Adrenal gland (tissue), 12 donors: Measurements from ENCODE around the gene AMBRA1. TPM values are rescaled to one million over a fixed set of nuclear protein-coding genes. Genes with fewer than 3 reads are reported as not detected.
A peak's percentile ranks its signal among the peaks of the same experiment; 100 is the strongest.

Experiments
- DNase-seq, 7 donors: peaks; one replicate each; pipeline ENCODE4 v3.0.0-alpha.2; 2019 to 2020
- H3K27ac ChIP-seq, 5 donors: fragments of 200-600 bp; sonication (generic) in 4 of 5; 1 replicate in 3 of 5; 2 replicates in 2 of 5; pipeline versions ENCODE4 v1.5.1 to v1.8.0; 2016 to 2020; ENCODE audit warnings: mild to moderate bottlenecking in 1 of 5
- H3K27me3 ChIP-seq: fragments of 200-600 bp; 2 replicates; pipeline ENCODE4 v1.8.0; 2021
- H3K36me3 ChIP-seq, 2 donors: fragments of 200-600 bp; replicated peaks in 1 of 2; 1 replicate in 1 of 2; 2 replicates in 1 of 2; pipeline versions ENCODE4 v1.5.1 to v1.8.0; 2018 to 2022
- H3K4me1 ChIP-seq, 2 donors: fragments of 200-600 bp; replicated peaks in 1 of 2; 1 replicate in 1 of 2; 2 replicates in 1 of 2; pipeline versions ENCODE4 v1.5.1 to v1.8.0; 2018 to 2021
- H3K4me3 ChIP-seq, 4 donors: fragments of 200-600 bp; sonication (generic) in 3 of 4; one replicate each; pipeline ENCODE4 v1.5.1; 2016 to 2018
- H3K9me3 ChIP-seq, 3 donors: fragments of 200-600 bp; sonication (generic) in 1 of 3; replicated peaks in 1 of 3; 1 replicate in 2 of 3; 2 replicates in 1 of 3; pipeline versions ENCODE4 v1.5.1 to v1.8.0; 2016 to 2021
- CTCF ChIP-seq, 6 experiments: fragments of 450-650 bp in 4 of 6; fragments of 200-600 bp in 2 of 6; sonication (generic) in 1 of 6; IDR thresholded peaks; 1 replicate in 5 of 6; 2 replicates in 1 of 6; pipeline versions ENCODE4 v1.5.1 to v1.8.0; 2016 to 2021; ENCODE audit warnings: antibody characterized with exemption in 6 of 6, mild to moderate bottlenecking in 2 of 6, moderate library complexity in 1 of 6
- POLR2A ChIP-seq, 2 donors: fragments of 450-650 bp; IDR thresholded peaks; one replicate each; pipeline ENCODE4 v1.6.1; 2017; ENCODE audit warnings: antibody characterized with exemption in 2 of 2, mild to moderate bottlenecking in 2 of 2, moderate library complexity in 1 of 2
- WGBS, 4 donors: extraction: QIAGEN DNeasy Blood & Tissue Kit in 2 of 4; methylation state at CpG; one replicate each; pipeline versions ENCODE4 v1.1.5 to v1.1.7; 2013 to 2017; 5-methylcytosine and 5-hydroxymethylcytosine counted together
- intact Hi-C, 2 donors: fragments of 100-400 bp; cut with DNase I; formaldehyde crosslinking; loops; one replicate each; pipeline versions ENCODE4 v1.14.1 to v1.15.0; 2022 to 2023
- polyA plus RNA-seq, 3 donors: library from polyadenylated mRNA; stranded (reverse); fragments of 200-250 nt in 2 of 3; fragments of 350-450 nt in 1 of 3; fragmentation: Illumina TruSeq in 1 of 3; extraction: RNeasy Lipid Tissue Mini Kit (QIAGEN cat#74804) in 1 of 3; gene quantifications; one replicate each; pipeline ENCODE4 v1.2.3, GENCODE V29; 2013 to 2014
- total RNA-seq, 9 donors: library from RNA; depleted of rRNA in 4 of 9; stranded (reverse); fragments of >200 nt in 4 of 9; fragments of 120-200 nt in 1 of 9; fragmentation: NEBNext Ultra II Directional in 1 of 9; extraction: Animal tissue kit (Norgen Biotek cat#: 25700) in 1 of 9; gene quantifications; one replicate each; pipeline versions ENCODE4 v1.1.0 to v1.2.4, GENCODE V29; 2013 to 2023
- donor health status: healthy with polysubstance abuse.
- donor health status: Bipolar disorder and iron deficiency.
- donor health status: DM: yes; HTN: yes; CAD: no.
- donor health status: DM: no; HTN: no; CAD: no.
- donor health status: DM: no; HTN: no; CAD: no.
- donor health status: DM: yes; HTN: yes; CAD: no.

The AMBRA1 gene
- total and polyA plus RNA-seq, 12 donors, result 16.2 to 73.3 (median 49.7) TPM

DNA sequence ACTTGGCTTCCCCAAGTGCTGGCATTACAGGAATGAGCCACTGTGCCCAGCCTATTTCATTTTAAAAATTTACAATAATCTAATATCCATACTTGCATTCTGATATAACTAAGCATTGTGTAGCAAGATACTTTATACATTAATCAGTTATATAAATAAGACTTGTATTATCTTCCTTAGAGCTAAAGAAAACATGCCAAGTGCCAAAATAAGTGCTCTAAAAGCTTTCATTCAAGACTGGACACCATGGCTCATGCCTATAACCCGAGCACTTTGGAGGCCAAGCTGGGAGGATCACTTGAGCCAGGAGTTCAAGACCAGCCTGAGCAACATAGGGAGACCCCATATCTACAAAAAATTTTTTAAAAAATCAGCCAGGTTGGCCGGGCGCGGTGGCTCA is 123.9 kb downstream of the AMBRA1 start:
- Histone ChIP-seq H3K36me3 (no peaks in the 10 kb centered on the region), H3K27ac (no peak overlapping the region), H3K27me3 (no peaks in the 10 kb centered on the region), H3K9me3 (no peaks in the 10 kb centered on the region), H3K4me3 (no peak overlapping the region), H3K4me1 (peaks cover 30 to 35% of the 10 kb centered on the region in 2 donors)
- intact Hi-C loops, result loop anchor here in 1 of 2 donors (10.0 kb wide), 1 partner anchor 75 kb away; the partner anchor contains the start of gene CHRM4
- TF ChIP-seq CTCF (IDR thresholded peaks at IDR 0.05) (no peak), POLR2A (IDR thresholded peaks at IDR 0.05) (no peak)
- no peak for DNase-seq
- WGBS, 4 donors, result 89 to 100% (median 94%) methylated on average over 4 of the region's 4 CpGs

DNA sequence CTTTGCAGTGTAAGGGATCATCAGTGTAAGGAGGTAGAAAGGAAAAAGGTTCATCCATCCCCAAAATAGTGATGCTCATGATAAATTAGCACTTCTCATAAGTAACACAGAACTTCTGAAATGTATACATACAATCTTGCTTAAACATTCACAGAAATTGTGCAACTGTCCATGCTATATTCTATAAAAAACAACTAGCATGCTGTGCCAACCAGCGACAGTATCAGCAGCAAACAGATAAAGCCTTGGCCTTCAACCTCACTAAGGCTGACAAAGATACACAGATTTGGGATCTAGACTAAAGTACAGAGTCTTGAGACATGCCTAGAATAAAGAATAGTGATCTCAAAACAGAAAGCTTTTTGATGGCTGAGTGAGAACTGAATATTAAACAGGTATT is 128.1 kb downstream of the AMBRA1 start:
- intact Hi-C loops, result loop anchor here in 1 of 2 donors (10.0 kb wide), 1 partner anchor 71 kb away; the partner anchor contains the start of gene CHRM4
- Histone ChIP-seq H3K9me3 (no peaks in the 10 kb centered on the region), H3K4me3 (no peak overlapping the region), H3K36me3 (no peaks in the 10 kb centered on the region), H3K27ac (peak overlapping the region in 1 of 5 donors; percentile 6), H3K4me1 (peaks cover 12 to 13% of the 10 kb centered on the region in 2 donors), H3K27me3 (no peaks in the 10 kb centered on the region)
- 37 to 78% (median 46%) methylated on average over 1 of the region's 1 CpG for WGBS, 4 donors
- TF ChIP-seq POLR2A (IDR thresholded peaks at IDR 0.05) (no peak), CTCF (IDR thresholded peaks at IDR 0.05) (no peak)
- peak in 2 of 7 donors; percentile 12 to 16 for DNase-seq

DNA sequence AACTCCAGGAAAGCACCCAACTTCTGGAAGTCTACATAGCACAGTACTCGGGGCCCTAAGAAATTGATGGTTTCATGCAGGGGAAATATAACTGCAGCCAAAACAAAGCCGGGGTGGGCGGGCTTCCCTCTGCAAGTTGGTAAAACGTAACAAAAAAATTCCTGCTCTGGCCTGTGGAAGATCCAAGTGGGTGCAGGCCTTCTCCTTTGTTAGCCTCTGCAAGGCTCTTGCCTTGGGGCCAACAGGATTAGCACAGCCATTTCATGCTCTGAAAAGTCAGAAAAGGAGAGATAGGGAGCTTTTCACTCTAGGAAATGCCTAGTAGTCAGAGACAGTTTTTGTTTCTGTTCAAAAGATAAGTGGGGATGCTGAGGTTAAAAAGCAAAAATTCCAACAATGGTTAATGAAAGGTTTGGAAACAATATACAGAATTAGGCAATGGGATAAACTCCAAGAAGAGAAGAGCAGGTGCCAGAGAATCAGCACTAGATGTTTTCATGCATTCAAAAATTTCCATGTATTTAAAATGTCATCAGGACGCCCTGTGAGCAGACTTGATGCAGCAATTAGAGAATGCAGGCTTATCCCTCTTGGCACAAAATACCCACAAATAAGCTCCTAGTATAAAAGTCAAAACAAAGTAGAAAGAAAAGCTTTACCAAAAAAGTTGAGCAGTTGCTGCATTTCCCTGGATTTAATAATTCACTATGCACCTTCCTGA is 130.0 kb downstream of the AMBRA1 start:
- Histone ChIP-seq H3K36me3 (no peaks in the 10 kb centered on the region), H3K9me3 (no peaks in the 10 kb centered on the region), H3K4me3 (no peak overlapping the region), H3K27me3 (no peaks in the 10 kb centered on the region), H3K4me1 (peaks cover 12 to 13% of the 10 kb centered on the region in 2 donors), H3K27ac (no peak overlapping the region)
- intact Hi-C loops, result loop anchor here in 1 of 2 donors (10.0 kb wide), 1 partner anchor 69 kb away; the partner anchor contains the start of gene CHRM4
- WGBS, 4 donors, result 76 to 91% (median 85%) methylated on average over 5 of the region's 5 CpGs
- TF ChIP-seq CTCF (IDR thresholded peaks at IDR 0.05) (no peak), POLR2A (IDR thresholded peaks at IDR 0.05) (no peak)
- no peak for DNase-seq

- 77 to 95% (median 87%) methylated on average over 1 of the region's 1 CpG for WGBS, 4 donors
- H3K4me1 ChIP-seq, result peaks cover 12 to 13% of the 10 kb centered on the region in 2 donors
- DNase-seq, result no peak
- intact Hi-C loops, result loop anchor here in 1 of 2 donors (10.0 kb wide), 1 partner anchor 67 kb away; the partner anchor contains the start of gene CHRM4
- no peaks in the 10 kb centered on the region for H3K27me3 ChIP-seq
- no peak overlapping the region for H3K27ac ChIP-seq
- no peaks in the 10 kb centered on the region for H3K36me3 ChIP-seq
- TF ChIP-seq POLR2A (IDR thresholded peaks at IDR 0.05) (no peak), CTCF (IDR thresholded peaks at IDR 0.05) (no peak)
- H3K4me3 ChIP-seq, result no peak overlapping the region
- no peaks in the 10 kb centered on the region for H3K9me3 ChIP-seq
Observed at GRCh38 chr11:46461461-46461927, 132.3 kb downstream of the AMBRA1 start.
